Suprapubic skin (tissue), 4 donors: ENCODE measurements around the gene CCDC85B.

Experiments used
- CTCF ChIP-seq, 2 donors: fragments of 200-600 bp in 1 of 2; fragments of 450-650 bp in 1 of 2; sonication (generic) in 1 of 2; IDR thresholded peaks; one replicate each; pipeline ENCODE4 v1.5.1; 2016 to 2019; ENCODE audit warnings: antibody characterized with exemption in 2 of 2, mild to moderate bottlenecking in 1 of 2, moderate library complexity in 1 of 2
- EP300 ChIP-seq: sonication (generic); formaldehyde crosslinking; IDR thresholded peaks from one replicate; pipeline ENCODE4 v1.6.1; 2017; ENCODE audit warnings: antibody characterized with exemption
- POLR2A ChIP-seq, 2 donors: fragments of 450-650 bp; IDR thresholded peaks; one replicate each; pipeline ENCODE4 v1.6.1; 2017; ENCODE audit warnings: antibody characterized with exemption in 2 of 2, mild to moderate bottlenecking in 2 of 2, moderate library complexity in 2 of 2
- POLR2AphosphoS5 ChIP-seq, 3 donors: sonication (generic); formaldehyde crosslinking; IDR thresholded peaks; one replicate each; pipeline ENCODE4 v1.6.1; 2017; ENCODE audit warnings: antibody characterized with exemption in 3 of 3

GRCh38 chr11:65900125-65900898 is 9.8 kb downstream of the CCDC85B start, which contains the start of gene FOSL1:
- TF ChIP-seq CTCF (IDR thresholded peaks at IDR 0.05): no peak
- peak; percentile 18 to 88 for TF ChIP-seq POLR2A (IDR thresholded peaks at IDR 0.05)
- TF ChIP-seq EP300: no peak
- TF ChIP-seq POLR2AphosphoS5 (IDR thresholded peaks at IDR 0.05): peak in 1 of 3 donors; percentile 52
